GM12872 (cell line): ENCODE measurements around the gene UBE2J2.

Source experiments
- CTCF ChIP-seq: IDR thresholded peaks from 3 replicates; pipeline ENCODE4 v1.5.1; 2011; ENCODE audit warnings: low read depth, mild to moderate bottlenecking, low read length, moderate library complexity; ENCODE audit not compliant: insufficient read depth

UBE2J2 gene

GRCh38 chr1:1236945-1237873 lies 36.4 kb downstream of the UBE2J2 start:
- no peak for TF ChIP-seq CTCF

DNA sequence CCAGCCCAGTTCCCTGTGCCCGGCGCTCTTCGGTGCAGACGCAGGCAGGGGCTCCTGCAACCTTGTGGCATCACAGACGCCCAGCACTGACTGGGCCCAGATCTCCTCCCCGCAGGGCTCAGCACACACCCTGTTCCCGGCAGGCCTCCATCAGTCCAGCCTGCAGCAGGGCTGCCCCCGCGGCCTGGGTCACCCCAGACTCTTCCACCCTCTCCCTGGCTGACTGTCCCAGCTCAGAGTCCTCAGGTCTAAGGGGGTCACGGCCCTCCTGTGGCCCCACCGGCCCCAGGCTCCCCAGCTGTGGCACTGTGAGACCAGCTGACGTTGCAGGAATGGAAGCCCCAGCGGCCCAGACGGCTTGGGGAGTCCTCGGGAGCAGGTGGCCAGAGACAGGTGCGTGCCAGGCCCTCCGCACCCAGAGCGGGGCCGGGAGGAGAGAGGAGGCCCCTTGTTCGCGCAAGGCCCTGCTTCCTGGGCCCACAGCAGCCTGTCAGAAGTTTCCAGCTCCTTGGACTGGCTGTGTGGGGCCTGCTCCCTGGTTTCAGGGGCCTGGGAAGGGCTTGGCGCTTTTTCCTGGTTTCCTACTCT lies 37.4 kb downstream of the UBE2J2 start:
- TF ChIP-seq CTCF: no peak

GRCh38 chr1:1235016-1235744 lies 38.5 kb downstream of the UBE2J2 start:
- no peak for TF ChIP-seq CTCF

DNA sequence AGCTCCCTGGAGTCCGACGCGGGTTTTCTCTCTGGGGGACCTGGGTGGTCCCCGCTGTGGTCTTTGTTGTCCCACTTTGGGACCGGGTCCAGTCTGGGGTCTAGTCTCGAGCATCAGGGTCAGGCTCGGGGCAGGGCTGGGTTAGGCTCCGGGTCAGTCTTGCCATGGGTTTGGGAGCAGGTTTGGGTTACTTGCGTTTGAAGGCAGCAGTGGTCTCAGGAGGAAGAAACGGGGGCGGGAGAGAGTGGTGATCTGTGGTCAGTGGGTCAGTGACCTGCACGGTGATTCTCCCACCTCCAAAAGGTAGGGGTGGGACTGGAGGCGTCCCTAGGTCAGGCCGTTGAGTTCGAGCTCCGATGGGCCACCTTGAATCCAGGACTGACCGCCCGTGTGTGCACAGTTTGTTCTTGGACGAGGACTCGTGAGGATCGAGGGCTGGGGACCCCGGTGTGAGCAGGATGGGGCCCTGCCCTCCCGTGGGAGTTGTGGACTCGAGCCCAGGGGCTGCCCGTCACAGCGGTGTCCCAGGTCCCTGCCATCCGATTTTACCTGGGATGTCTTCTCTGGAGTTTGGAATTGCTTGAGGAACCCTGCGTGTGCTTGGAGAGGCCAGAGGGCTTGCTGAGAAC lies 39.4 kb downstream of the UBE2J2 start:
- TF ChIP-seq CTCF: no peak

DNA sequence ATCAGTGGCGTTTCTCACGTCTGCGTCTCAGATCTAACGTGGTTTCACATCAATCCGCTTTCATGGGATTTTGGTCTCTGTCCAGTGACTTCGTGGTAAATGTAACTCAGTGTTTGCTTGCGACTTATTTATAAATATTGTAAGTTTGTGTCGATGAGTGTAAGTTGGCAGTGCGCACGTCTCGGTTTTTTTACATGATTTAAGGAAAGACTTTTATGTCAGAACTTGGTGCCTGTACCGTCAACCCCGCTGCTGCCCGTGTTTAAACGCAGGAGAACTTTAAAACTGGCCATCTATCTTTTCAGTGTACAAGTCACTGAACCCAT lies 40.1 kb downstream of the UBE2J2 start:
- TF ChIP-seq CTCF: no peak

DNA sequence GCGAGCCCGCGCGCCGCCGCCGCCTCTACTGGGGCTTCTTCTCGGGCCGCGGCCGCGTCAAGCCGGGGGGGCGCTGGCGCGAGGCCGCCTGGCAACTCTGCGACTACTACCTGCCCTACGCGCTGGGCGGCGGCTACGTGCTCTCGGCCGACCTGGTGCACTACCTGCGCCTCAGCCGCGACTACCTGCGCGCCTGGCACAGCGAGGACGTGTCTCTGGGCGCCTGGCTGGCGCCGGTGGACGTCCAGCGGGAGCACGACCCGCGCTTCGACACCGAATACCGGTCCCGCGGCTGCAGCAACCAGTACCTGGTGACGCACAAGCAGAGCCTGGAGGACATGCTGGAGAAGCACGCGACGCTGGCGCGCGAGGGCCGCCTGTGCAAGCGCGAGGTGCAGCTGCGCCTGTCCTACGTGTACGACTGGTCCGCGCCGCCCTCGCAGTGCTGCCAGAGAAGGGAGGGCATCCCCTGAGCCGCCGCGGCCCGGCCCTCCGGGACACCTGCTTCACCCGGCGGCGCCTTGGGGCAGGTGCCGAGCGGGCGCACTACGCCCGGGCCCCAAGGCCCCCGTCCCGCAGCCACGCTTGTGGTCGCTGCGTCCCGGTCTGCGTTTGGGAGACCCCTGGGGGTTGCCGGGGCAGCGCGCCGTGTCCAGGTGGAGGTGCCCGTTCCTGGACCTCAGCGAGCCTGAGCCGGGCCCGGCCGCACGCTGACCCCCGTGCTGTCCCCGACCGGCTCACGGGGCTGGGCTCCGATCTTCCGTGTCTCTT lies 40.7 kb downstream of the UBE2J2 start:
- TF ChIP-seq CTCF: no peak
